Measurements from ENCODE around the gene LUC7L2.
A peak's percentile ranks its signal among the peaks of the same experiment; 100 is the strongest.
"Not testable (repeated sequence)": the region's sequence is repeated elsewhere in the genome, so short reads cannot be mapped to it uniquely, and the experiment has no call there.

Gene LUC7L2, protein sequence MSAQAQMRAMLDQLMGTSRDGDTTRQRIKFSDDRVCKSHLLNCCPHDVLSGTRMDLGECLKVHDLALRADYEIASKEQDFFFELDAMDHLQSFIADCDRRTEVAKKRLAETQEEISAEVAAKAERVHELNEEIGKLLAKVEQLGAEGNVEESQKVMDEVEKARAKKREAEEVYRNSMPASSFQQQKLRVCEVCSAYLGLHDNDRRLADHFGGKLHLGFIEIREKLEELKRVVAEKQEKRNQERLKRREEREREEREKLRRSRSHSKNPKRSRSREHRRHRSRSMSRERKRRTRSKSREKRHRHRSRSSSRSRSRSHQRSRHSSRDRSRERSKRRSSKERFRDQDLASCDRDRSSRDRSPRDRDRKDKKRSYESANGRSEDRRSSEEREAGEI

DNA sequence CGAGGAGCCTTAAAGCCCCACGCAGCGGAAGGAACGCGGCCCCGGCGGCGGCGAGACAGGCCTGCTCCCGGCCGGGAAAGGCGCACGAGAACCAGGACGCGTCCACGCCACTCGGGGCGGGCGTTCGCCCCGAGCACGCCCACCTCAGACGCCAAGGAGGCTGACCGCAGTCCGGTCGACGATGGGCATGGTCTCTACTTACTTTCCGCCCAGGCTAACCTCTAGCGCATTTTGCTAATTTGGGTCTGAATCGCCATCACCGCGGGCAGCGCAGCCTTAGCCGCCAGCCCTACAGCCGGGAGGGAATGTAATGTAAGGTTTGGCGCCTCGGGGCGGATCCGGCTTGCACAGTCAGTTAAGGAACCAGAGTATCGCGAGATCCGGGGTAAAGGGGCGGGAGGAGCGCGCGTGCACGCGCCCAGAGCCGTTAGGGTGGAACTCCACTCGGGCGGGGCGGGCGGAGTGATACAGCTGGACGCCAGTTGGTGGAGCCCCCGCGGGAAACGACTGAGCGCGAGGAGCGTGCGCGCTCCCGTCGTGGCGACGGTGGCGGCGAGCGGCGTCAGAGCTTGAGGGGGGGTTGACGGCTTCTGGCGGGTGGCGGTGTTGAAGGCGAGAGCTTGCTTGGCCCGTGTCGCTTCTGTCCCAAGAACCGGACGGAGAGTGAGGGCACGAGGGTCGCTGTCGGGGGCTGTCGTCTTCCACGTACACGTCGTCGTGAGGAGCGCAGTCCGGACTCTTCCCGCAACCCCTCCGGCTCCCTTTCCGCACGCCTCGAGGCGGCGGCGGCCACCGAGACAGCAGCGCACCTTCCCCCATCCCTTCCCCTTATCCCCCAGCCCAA, at the start of gene LUC7L2:
Gene LUC7L2, plus strand, starts transcription at position 529 of the 844 bp plus-strand sequence. CDS start 368 bp downstream, outside the sequence.
- DNase-seq (ENCODE audit: low spot score): peak; percentile 98

DNA sequence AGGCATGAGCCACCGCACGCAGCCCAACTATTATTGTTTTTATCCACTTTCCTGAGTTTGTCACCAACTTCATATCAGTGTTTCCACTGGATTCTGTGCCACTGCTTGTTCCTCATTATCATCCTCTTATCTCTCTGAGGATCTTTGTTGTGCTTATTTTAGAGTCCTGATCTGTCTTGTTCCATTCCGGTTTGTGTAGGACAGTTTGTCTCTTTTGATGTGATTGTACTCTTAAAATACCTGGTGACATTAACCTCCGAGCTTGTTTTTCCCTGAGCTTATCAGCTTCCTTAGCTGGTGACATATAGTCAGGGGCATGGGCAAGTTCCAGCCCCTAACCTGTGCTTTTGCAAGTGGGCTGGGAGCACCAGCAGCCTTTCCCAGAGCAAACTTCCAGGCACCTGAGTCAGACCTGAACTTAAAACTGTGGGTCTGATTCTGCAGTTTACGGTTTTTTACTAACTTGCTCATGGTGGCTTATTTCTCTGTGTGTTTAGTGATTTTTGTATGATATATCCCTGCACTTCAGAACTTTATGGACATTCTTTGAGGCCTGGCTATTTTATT, 41.7 kb upstream of the LUC7L2 start:
- DNase-seq (ENCODE audit: low spot score): no peak

- no peak for DNase-seq (ENCODE audit: low spot score)
These were observed 38.5 kb upstream of the LUC7L2 start for GRCh38 chr7:139321071-139321745.

GRCh38 chr7:139324709-139325108, 35.0 kb upstream of the LUC7L2 start:
- DNase-seq (ENCODE audit: low spot score): not testable (repeated sequence)

GRCh38 chr7:139328375-139328774, 31.3 kb upstream of the LUC7L2 start:
- DNase-seq (ENCODE audit: low spot score): no peak

DNA sequence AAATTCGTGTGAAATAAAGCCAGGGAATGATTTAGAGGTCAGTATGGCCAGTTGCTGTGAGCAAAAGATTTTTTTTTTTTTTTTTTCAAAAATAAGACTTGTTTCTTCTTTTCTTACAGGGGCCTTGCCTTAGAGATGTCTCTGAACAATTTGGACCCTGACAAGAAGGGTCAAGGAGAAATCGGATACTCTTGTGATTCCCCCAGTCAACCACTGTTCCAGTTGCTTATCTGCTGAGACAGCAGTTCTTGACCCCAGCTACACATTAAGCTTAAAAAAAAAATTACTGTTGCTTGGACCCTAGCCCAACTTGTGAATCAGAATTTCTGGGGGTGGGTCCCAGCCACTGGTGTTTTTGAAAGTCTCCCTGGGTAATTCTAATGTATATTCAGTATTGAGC, 30.6 kb upstream of the LUC7L2 start:
- DNase-seq (ENCODE audit: low spot score): no peak

GRCh38 chr7:139330333-139331030, 29.2 kb upstream of the LUC7L2 start:
- no peak for DNase-seq (ENCODE audit: low spot score)

GRCh38 chr7:139332697-139333359, 26.9 kb upstream of the LUC7L2 start:
- no peak for DNase-seq (ENCODE audit: low spot score)

DNA sequence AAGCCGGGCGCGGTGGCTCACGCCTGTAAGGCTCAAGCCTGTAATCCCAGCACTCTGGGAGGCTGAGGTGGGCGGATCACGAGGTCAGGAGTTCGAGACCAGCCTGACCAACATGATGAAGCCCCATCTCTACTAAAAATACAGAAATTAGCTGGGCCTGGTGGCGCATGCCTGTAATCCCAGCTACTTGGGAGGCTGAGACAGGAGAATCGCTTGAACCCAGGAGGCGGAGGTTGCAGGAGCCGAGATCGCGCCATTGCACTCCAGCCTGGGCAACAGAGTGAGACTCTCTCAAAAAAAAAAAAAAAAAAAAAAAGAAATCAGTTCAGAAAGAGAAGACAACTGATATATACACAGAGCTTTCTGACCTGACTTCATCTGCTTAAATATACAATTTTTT, 26.3 kb upstream of the LUC7L2 start:
- DNase-seq (ENCODE audit: low spot score): not testable (repeated sequence)

GRCh38 chr7:139334399-139335150, 25.1 kb upstream of the LUC7L2 start:
- no peak for DNase-seq (ENCODE audit: low spot score)

- no peak for DNase-seq (ENCODE audit: low spot score)
These were observed 20.7 kb upstream of the LUC7L2 start for GRCh38 chr7:139339025-139339424.

GRCh38 chr7:139339698-139340036, 20.0 kb upstream of the LUC7L2 start:
- DNase-seq (ENCODE audit: low spot score): no peak

DNA sequence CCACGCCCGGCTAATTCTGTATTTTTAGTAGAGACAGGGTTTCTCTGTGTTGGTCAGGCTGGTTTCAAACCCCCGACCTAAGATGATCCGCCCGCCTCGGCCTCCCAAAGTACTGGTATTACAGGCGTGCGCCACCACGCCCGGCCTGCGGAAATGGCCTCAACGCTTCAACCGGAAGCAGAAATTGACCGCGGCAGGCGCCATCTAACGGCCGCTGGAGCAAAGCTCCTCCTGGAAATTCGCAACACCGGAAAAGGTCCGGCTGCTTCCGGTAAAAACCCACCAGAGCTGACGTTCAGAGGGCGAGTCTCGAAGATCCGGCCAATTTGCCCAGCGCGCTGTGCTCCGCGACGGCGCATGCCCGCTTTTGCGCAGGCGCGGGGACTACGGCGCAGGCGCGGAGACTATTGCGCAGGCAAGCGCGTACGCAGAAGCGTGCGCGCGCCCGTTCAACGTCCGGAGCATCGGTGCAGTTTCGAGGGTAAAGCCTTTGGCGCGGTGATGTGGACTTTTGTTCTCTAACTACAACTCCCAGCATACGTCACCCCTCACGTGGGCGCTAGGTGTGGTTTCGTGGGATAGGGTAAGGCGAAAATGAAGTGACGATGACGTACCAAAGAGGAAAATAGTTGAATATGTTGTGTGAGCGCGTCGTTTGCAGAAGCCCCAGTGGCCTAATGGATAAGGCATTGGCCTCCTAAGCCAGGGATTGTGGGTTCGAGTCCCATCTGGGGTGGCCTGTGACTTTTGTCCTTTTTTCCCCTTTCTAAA, 19.5 kb upstream of the LUC7L2 start:
- DNase-seq (ENCODE audit: low spot score): peak; percentile 100

DNA sequence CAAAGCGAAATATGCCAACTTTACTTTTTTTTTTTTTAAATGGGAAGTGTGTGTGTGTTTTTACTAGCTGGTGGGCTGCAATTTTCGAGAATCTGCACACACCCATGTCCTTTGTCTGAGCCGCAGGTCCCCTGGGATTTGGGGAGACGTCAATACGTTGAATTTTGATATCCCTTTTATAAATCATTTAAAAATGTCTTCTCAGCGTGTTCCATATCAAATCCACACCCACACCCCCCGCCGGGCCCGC, 19.0 kb upstream of the LUC7L2 start:
- DNase-seq (ENCODE audit: low spot score): no peak

DNA sequence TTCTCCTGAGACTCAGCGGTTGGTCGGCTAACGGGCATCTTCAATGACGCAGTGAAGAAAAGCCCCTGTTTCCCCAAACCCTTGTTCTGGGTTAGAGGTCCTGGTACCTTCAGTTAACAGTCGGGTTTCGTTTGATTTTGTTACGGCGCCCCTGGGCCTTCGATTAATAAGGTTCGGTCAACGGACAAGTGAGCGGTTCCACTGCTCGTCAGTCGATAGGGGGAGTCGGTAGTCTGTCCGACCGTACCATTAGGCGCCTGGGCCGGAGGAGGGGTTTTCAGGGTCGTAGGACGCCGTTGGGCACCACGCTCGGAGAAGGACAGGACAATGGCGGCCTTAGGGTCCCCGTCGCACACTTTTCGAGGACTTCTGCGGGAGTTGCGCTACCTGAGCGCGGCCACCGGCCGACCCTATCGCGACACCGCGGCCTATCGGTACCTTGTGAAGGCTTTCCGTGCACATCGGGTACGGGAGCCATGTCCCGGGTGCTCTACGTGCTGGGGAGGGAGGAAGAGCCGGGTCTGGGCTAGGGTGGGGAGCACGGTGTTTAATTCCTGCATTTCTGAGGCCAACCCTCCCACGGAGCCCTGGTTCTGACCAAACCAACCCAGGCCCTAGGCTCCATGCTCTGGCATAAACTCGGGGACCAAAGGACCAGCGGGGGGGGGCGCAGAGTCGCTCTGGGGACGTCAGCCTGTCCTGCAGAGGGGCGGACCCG, 18.5 kb upstream of the LUC7L2 start, which contains the start of gene FMC1:
Gene FMC1, plus strand, starts transcription at position 280 of the 718 bp plus-strand sequence. Its CDS starts 48 bp downstream, at position 328.
- DNase-seq (ENCODE audit: low spot score): peak; percentile 93

- DNase-seq (ENCODE audit: low spot score): peak; percentile 97
These were observed 17.9 kb upstream of the LUC7L2 start for GRCh38 chr7:139341776-139342226.

DNA sequence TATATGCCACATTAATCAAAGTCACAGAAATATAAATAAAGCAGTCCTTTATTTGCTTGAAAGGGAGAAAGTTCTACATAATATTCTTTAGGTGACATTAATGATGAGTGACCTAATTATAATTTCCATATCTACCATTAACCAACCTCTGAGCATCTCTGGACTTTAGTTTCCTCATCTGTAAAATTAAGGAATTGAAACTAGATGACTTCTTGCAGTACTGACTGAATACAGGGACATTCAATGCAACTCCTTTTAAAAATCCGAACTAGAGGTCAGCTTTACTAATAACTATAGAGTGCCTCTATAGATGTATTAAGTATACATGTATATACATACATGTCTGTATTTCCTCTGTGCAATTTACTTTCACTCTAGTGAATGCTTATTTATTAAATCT, 14.7 kb upstream of the LUC7L2 start:
- no peak for DNase-seq (ENCODE audit: low spot score)

GRCh38 chr7:139351027-139351426, 8.7 kb upstream of the LUC7L2 start:
- DNase-seq (ENCODE audit: low spot score): no peak

GRCh38 chr7:139354729-139355128, 5.0 kb upstream of the LUC7L2 start:
- DNase-seq (ENCODE audit: low spot score): no peak
